M059J (cell line): ENCODE results near the gene SVEP1. TPM values are rescaled to one million over a fixed set of nuclear protein-coding genes. Genes with fewer than 3 reads are reported as not detected.

Experiments used
- DNase-seq: peaks from one replicate; pipeline ENCODE4 v3.0.0-alpha.2; 2012; ENCODE audit warnings: low read depth
- total RNA-seq: library from RNA; depleted of rRNA; stranded (reverse); fragments of >200 nt; shearing (Covaris generic); gene quantifications from 2 replicates; pipeline ENCODE4 v1.2.3, GENCODE V29; 2014; rRNA removed

Gene SVEP1
- total RNA-seq, 1 experiment from 2014 or later, result 1.5 TPM

- no peak for DNase-seq
Observed at GRCh38 chr9:110320651-110321445, 258.7 kb downstream of the SVEP1 start.

GRCh38 chr9:110319781-110320492 lies 259.6 kb downstream of the SVEP1 start:
- DNase-seq, result no peak

- DNase-seq, result no peak
Observed at GRCh38 chr9:110317911-110318310, 261.6 kb downstream of the SVEP1 start.

GRCh38 chr9:110316261-110317075 lies 263.1 kb downstream of the SVEP1 start:
- no peak for DNase-seq

Other genes starting within 250 kb of the SVEP1 start
- not detected in 2 replicates for gene TXNDC8, start 241.9 kb downstream of the SVEP1 start, total RNA-seq
- 0.15 and 0.59 TPM in 2 replicates for gene MUSK, start 89.0 kb upstream of the SVEP1 start, total RNA-seq